Pancreas (tissue), 10 donors: Measurements from ENCODE around the gene FHIT. TPM values are rescaled to one million over a fixed set of nuclear protein-coding genes. Genes with fewer than 3 reads are reported as not detected.

Source experiments
- ATAC-seq, 4 donors: fragments of 200-7000 bp; cut with Tn5 transposase; one replicate each; pipeline versions ENCODE4 v1.8.0 to v1.9.1; 2020; ENCODE audit warnings: mild to moderate bottlenecking in 4 of 4, moderate library complexity in 4 of 4
- DNase-seq, 6 donors: peaks; one replicate each; pipeline ENCODE4 v3.0.0-alpha.2; 2020
- FAIRE-seq: peaks from 2 replicates; lab custom pipeline; 2012; peaks lifted over from hg19 to GRCh38; lab: Jason Lieb, UNC
- H3K27ac ChIP-seq, 4 donors: fragments of 200-600 bp; sonication (generic); 1 replicate in 3 of 4; 2 replicates in 1 of 4; pipeline versions ENCODE4 v1.5.0 to v1.8.0; 2020
- H3K27me3 ChIP-seq, 4 donors: fragments of 200-600 bp; one replicate each; pipeline ENCODE4 v1.8.0; 2021
- H3K36me3 ChIP-seq, 3 donors: fragments of 200-600 bp; sonication (generic) in 1 of 3; one replicate each; pipeline versions ENCODE4 v1.5.0 to v1.8.0; 2020 to 2021
- H3K4me1 ChIP-seq, 3 donors: fragments of 200-600 bp; one replicate each; pipeline ENCODE4 v1.8.0; 2021
- H3K4me3 ChIP-seq, 4 donors: fragments of 200-600 bp; sonication (generic) in 2 of 4; one replicate each; pipeline versions ENCODE4 v1.5.0 to v1.8.0; 2020 to 2021
- H3K9me3 ChIP-seq, 4 donors: fragments of 200-600 bp; one replicate each; pipeline ENCODE4 v1.8.0; 2021
- CTCF ChIP-seq, 4 donors: fragments of 200-600 bp; sonication (generic) in 3 of 4; IDR thresholded peaks; one replicate each; pipeline versions ENCODE4 v1.5.0 to v1.8.0; 2021; ENCODE audit warnings: antibody characterized with exemption in 4 of 4
- WGBS, 2 donors: extraction: QIAGEN DNeasy Blood & Tissue Kit; methylation state at CpG; one replicate each; pipeline ENCODE4 v1.1.7; 2013; 5-methylcytosine and 5-hydroxymethylcytosine counted together
- intact Hi-C, 3 donors: fragments of 100-400 bp; cut with DNase I; formaldehyde crosslinking; loops; one replicate each; pipeline versions ENCODE4 v1.11.1 to v1.14.2; 2022
- polyA plus RNA-seq, 2 donors: library from polyadenylated mRNA; stranded (reverse); fragments of 200-250 nt; gene quantifications; one replicate each; pipeline ENCODE4 v1.2.3, GENCODE V29; 2013
- total RNA-seq, 6 donors: library from RNA; stranded (reverse); fragmentation: NEBNext Ultra II Directional in 4 of 6; extraction: Animal tissue kit (Norgen Biotek cat#: 25700) in 4 of 6; gene quantifications; one replicate each; pipeline versions ENCODE4 v1.2.1 to v1.2.4, GENCODE V29; 2021 to 2023
- donor health status: healthy with polysubstance abuse.
- donor health status: DM: no; HTN: no; CAD: no; lungs with moderate emphysema.
- donor health status: DM: no; HTN: no; CAD: no.
- donor health status: control.
- donor health status: control.
- donor health status: Bipolar disorder and iron deficiency.
- donor health status: DM: yes; HTN: yes; CAD: no.
- donor health status: DM: no; HTN: no; CAD: no.
- donor health status: DM: no; HTN: no; CAD: no.
- donor health status: DM: yes; HTN: yes; CAD: no.

The FHIT gene
- total and polyA plus RNA-seq, 8 donors, result 4.8 to 15.7 (median 8.0) TPM

- no peak for FAIRE-seq
- intact Hi-C loops, result no loop called here
These were observed 73.1 kb downstream of the FHIT start for GRCh38 chr3:61178167-61178566.

GRCh38 chr3:61177450-61177849, 73.8 kb downstream of the FHIT start:
- Histone ChIP-seq H3K27me3 (no peaks in the 10 kb centered on the region), H3K4me3 (no peak overlapping the region), H3K4me1 (no peaks in the 10 kb centered on the region), H3K9me3 (no peaks in the 10 kb centered on the region), H3K36me3 (no peaks in the 10 kb centered on the region), H3K27ac (no peak overlapping the region)
- ATAC-seq (no peak), DNase-seq (no peak), FAIRE-seq (no peak)
- 56 to 64% methylated on average over 2 of the region's 2 CpGs for WGBS, 2 donors
- intact Hi-C loops, result no loop called here
- TF ChIP-seq CTCF (IDR thresholded peaks at IDR 0.05), result no peak

More at GRCh38 chr3:61178167-61178566, 73.1 kb downstream of the FHIT start:
- Histone ChIP-seq H3K27ac (no peak overlapping the region), H3K4me1 (no peaks in the 10 kb centered on the region), H3K27me3 (no peaks in the 10 kb centered on the region), H3K36me3 (no peaks in the 10 kb centered on the region), H3K4me3 (no peak overlapping the region), H3K9me3 (no peaks in the 10 kb centered on the region)
- TF ChIP-seq CTCF (IDR thresholded peaks at IDR 0.05), result no peak
- no peak for ATAC-seq
- no peak for DNase-seq
- 80 to 82% methylated on average over 3 of the region's 3 CpGs for WGBS, 2 donors

GRCh38 chr3:61173676-61174075, 77.6 kb downstream of the FHIT start:
- ATAC-seq (no peak), FAIRE-seq (no peak), DNase-seq (no peak)
- Histone ChIP-seq H3K4me3 (no peak overlapping the region), H3K27ac (no peak overlapping the region), H3K36me3 (no peaks in the 10 kb centered on the region), H3K27me3 (no peaks in the 10 kb centered on the region), H3K4me1 (no peaks in the 10 kb centered on the region), H3K9me3 (no peaks in the 10 kb centered on the region)
- TF ChIP-seq CTCF (IDR thresholded peaks at IDR 0.05), result no peak
- intact Hi-C loops, result no loop called here

- H3K9me3 ChIP-seq, result no peaks in the 10 kb centered on the region
- 50 to 64% methylated on average over 2 of the region's 2 CpGs for WGBS, 2 donors
These were observed 78.6 kb downstream of the FHIT start for GRCh38 chr3:61172684-61173083.

GRCh38 chr3:61172203-61172602, 79.0 kb downstream of the FHIT start:
- WGBS, 2 donors, result 93 to 98% methylated on average over 1 of the region's 1 CpG
- no peak for ATAC-seq
- Histone ChIP-seq H3K9me3 (no peaks in the 10 kb centered on the region), H3K27me3 (no peaks in the 10 kb centered on the region), H3K4me3 (no peak overlapping the region), H3K4me1 (no peaks in the 10 kb centered on the region), H3K27ac (no peak overlapping the region), H3K36me3 (no peaks in the 10 kb centered on the region)
- intact Hi-C loops, result no loop called here
- TF ChIP-seq CTCF (IDR thresholded peaks at IDR 0.05), result no peak
- DNase-seq, result no peak
- FAIRE-seq, result no peak

More at GRCh38 chr3:61172684-61173083, 78.6 kb downstream of the FHIT start:
- no peak for FAIRE-seq
- TF ChIP-seq CTCF (IDR thresholded peaks at IDR 0.05), result no peak
- Histone ChIP-seq H3K4me1 (no peaks in the 10 kb centered on the region), H3K36me3 (no peaks in the 10 kb centered on the region), H3K27me3 (no peaks in the 10 kb centered on the region), H3K4me3 (no peak overlapping the region), H3K27ac (no peak overlapping the region)
- no peak for DNase-seq
- ATAC-seq, result no peak
- intact Hi-C loops, result no loop called here
